ENCODE data around the gene MAT1A. TPM values are rescaled to one million over a fixed set of nuclear protein-coding genes. Genes with fewer than 3 reads are reported as not detected.

Gene MAT1A
- total RNA-seq, 1 experiment from 2014 or later = 2.1 TPM

- Histone ChIP-seq H3K9me3 (ENCODE audit: control insufficient read depth, low read depth, low read length) (no peaks in the 10 kb centered on the region), H3K27ac (ENCODE audit: insufficient read length, low read depth, low read length) (no peak overlapping the region), H4K91ac (ENCODE audit: insufficient read length, low read depth, low read length) (no peak overlapping the region), H4K8ac (replicated peaks; ENCODE audit: insufficient read length, low read depth, low read length) (no peak overlapping the region), H2AK5ac (ENCODE audit: insufficient read length, low read length) (no peak overlapping the region), H3K23me2 (ENCODE audit: insufficient read length, low read depth, low read length, poor library complexity, severe bottlenecking) (no peaks in the 10 kb centered on the region), H3K79me2 (ENCODE audit: insufficient read depth, low read length) (no peaks in the 10 kb centered on the region), H3K56ac (ENCODE audit: insufficient read length, low read depth, low read length) (no peak overlapping the region), H2BK120ac (ENCODE audit: low read depth, low read length, poor library complexity, severe bottlenecking) (no peak overlapping the region), H2BK15ac (ENCODE audit: low read depth, low read length) (no peak overlapping the region), H3K4ac (ENCODE audit: low read depth, low read length) (no peak overlapping the region), H4K20me1 (ENCODE audit: control insufficient read depth, insufficient read depth, insufficient read length) (no peaks in the 10 kb centered on the region), H3K23ac (ENCODE audit: insufficient read length, low read depth, low read length) (no peak overlapping the region), H2BK20ac (ENCODE audit: low read depth, low read length, poor library complexity, severe bottlenecking) (no peak overlapping the region), H3K79me1 (ENCODE audit: insufficient read depth, low read depth, low read length, poor library complexity, severe bottlenecking) (no peaks in the 10 kb centered on the region), H3K4me1 (ENCODE audit: insufficient read depth, low read length) (peaks cover 5% of the 10 kb centered on the region; the same call in 1 of the 2 replicates), H3K14ac (ENCODE audit: insufficient read depth, low read length) (no peak overlapping the region), H2BK12ac (ENCODE audit: insufficient read length, low read depth, low read length) (no peak overlapping the region), H3K27me3 (ENCODE audit: insufficient read depth, low read length) (no peaks in the 10 kb centered on the region), H2AFZ (ENCODE audit: low read length) (no peak overlapping the region), H3K4me2 (ENCODE audit: insufficient read depth, insufficient read length, low read length) (no peak overlapping the region), H2BK5ac (ENCODE audit: insufficient read length, low read length) (no peak overlapping the region), H4K5ac (ENCODE audit: insufficient read length, low read depth, low read length) (no peak overlapping the region), H3K9ac (ENCODE audit: extremely low read depth, insufficient read length, low read length) (no peak overlapping the region), H3K18ac (ENCODE audit: insufficient read length, low read depth, low read length) (no peak overlapping the region), H3T11ph (ENCODE audit: low read length) (no peak overlapping the region)
- Mint-ChIP-seq H3K4me1 (peaks cover 14 to 24% of the 10 kb centered on the region in 2 experiments), H3K27me3 (ENCODE audit: low read depth) (peaks cover 6% of the 10 kb centered on the region), H3K4me3 (no peak overlapping the region), H3K27ac (no peak overlapping the region), H3K9me3 (peaks cover 2 to 15% of the 10 kb centered on the region in 2 experiments; a peak in 4 of 5 replicates), H3K36me3 (ENCODE audit: insufficient read depth in 1 of 3, low read depth in 3 of 3) (peaks cover 0 to 8% (median 2%) of the 10 kb centered on the region in 3 experiments; a peak in 5 of 7 replicates)
- no peak for TF ChIP-seq CTCF (conservative IDR thresholded peaks at IDR 0.05)
- no peak for DNase-seq
- WGBS (ENCODE audit: extremely low coverage, insufficient read length, low lambda C conversion rate) = no CpG with 5 or more reads among the region's 2 CpGs
These were observed 21.2 kb downstream of the MAT1A start for GRCh38 chr10:80268266-80268665.

Data from H9 (cell line).